K562 (cell line): ENCODE data around the gene RDH8. TPM values are rescaled to one million over a fixed set of nuclear protein-coding genes. Genes with fewer than 3 reads are reported as not detected.

Experiments
- ATAC-seq: fragments of 200-7000 bp; cut with Tn5 transposase; 3 replicates; pipeline ENCODE4 v1.9.1; 2020; ENCODE audit warnings: moderate library complexity
- BruUV-seq: library from RNA; stranded (reverse); fragments of 400-500 nt; replicated peaks from 2 replicates; lab custom pipeline; 2021; lab: Mats Ljungman, UMichigan
- CTCF ChIA-PET: fragments of 300-600 bp; formaldehyde crosslinking; extraction: SDS; loops from one replicate; lab custom pipeline; 2021; ENCODE audit warnings: low intra/inter-chr PET ratio; lab: Yijun Ruan, JAX
- POLR2A ChIA-PET: fragments of 300-600, 350-650 bp; sonication (Branson Sonifier 250); formaldehyde crosslinking; extraction: SDS; loops from one replicate; lab custom pipeline; 2021; ENCODE audit warnings: antibody characterized with exemption, inconsistent platforms; lab: Yijun Ruan, JAX
- DNase-seq, 4 experiments: peaks; one replicate each; pipeline versions ENCODE4 v3.0.0 to v3.0.0-alpha.2; 2011 to 2018; ENCODE audit warnings: low spot score in 3 of 4, mixed read lengths in 3 of 4; ENCODE audit errors: extremely low read depth in 1 of 4
- FAIRE-seq: peaks from 2 replicates; lab custom pipeline; 2011; peaks lifted over from hg19 to GRCh38; lab: Jason Lieb, UNC
- H2AFZ ChIP-seq: 2 replicates; pipeline ENCODE4 v1.6.0; 2011; ENCODE audit warnings: low read depth, low read length, control low read depth, inconsistent platforms
- H3K27ac ChIP-seq: fragments of 200-600 bp; 3 replicates; pipeline ENCODE4 v1.8.0; 2011; ENCODE audit warnings: low read depth, mild to moderate bottlenecking, control low read depth, inconsistent platforms, low read length, moderate library complexity, mixed read lengths; ENCODE audit errors: extremely low read depth
- H3K27me3 ChIP-seq, 2 experiments: fragments of 300-600 bp in 1 of 2; 2 replicates in 1 of 2; 3 replicates in 1 of 2; pipeline versions ENCODE4 v1.6.0 to v1.8.0; 2011; ENCODE audit warnings: inconsistent platforms in 2 of 2, low read length in 2 of 2, mild to moderate bottlenecking in 1 of 2, mixed read lengths in 1 of 2, moderate library complexity in 1 of 2; ENCODE audit not compliant: control insufficient read depth in 2 of 2, insufficient read depth in 2 of 2
- H3K36me3 ChIP-seq: fragments of 300-600 bp; 3 replicates; pipeline ENCODE4 v1.8.0; 2011; ENCODE audit warnings: mild to moderate bottlenecking, low read length, inconsistent platforms; ENCODE audit not compliant: control insufficient read depth, insufficient read depth
- H3K4me1 ChIP-seq, 2 experiments: fragments of 200-600 bp in 1 of 2; replicated peaks in 1 of 2; 2 replicates in 1 of 2; 3 replicates in 1 of 2; pipeline versions ENCODE4 v1.5.1 to v1.8.0; 2011; ENCODE audit warnings: inconsistent platforms in 2 of 2, low read length in 2 of 2, mild to moderate bottlenecking in 1 of 2, mixed read lengths in 1 of 2, moderate library complexity in 1 of 2; ENCODE audit not compliant: control insufficient read depth in 2 of 2, insufficient read depth in 2 of 2
- H3K4me2 ChIP-seq: 2 replicates; pipeline ENCODE4 v1.6.1; 2011; ENCODE audit warnings: low read length, control low read depth, inconsistent platforms, mixed read lengths; ENCODE audit not compliant: insufficient read depth
- H3K4me3 ChIP-seq: fragments of 200-600 bp; sonication (generic), shearing (Covaris generic); 2 replicates; pipeline ENCODE4 v1.5.1; 2016; ENCODE audit warnings: control low read depth, inconsistent platforms
- H3K79me2 ChIP-seq: fragments of 200-600 bp; 3 replicates; pipeline ENCODE4 v1.8.0; 2011; ENCODE audit warnings: low read length, inconsistent platforms; ENCODE audit not compliant: control insufficient read depth, insufficient read depth
- H3K9ac ChIP-seq, 2 experiments: 2 replicates each; pipeline versions ENCODE4 v1.6.0 to v1.6.1; 2011; ENCODE audit warnings: low read depth in 2 of 2, low read length in 2 of 2, control low read depth in 1 of 2, inconsistent platforms in 1 of 2, mild to moderate bottlenecking in 1 of 2, mixed read lengths in 1 of 2; ENCODE audit not compliant: insufficient read depth in 1 of 2
- H3K9me1 ChIP-seq: one replicate; pipeline ENCODE4 v1.6.0; 2011; ENCODE audit warnings: inconsistent platforms, mild to moderate bottlenecking, low read length, moderate library complexity; ENCODE audit not compliant: control insufficient read depth, insufficient read depth
- H3K9me3 ChIP-seq: replicated peaks from 2 replicates; pipeline ENCODE4 v1.5.1; 2011; ENCODE audit warnings: low read depth, low read length, inconsistent platforms; ENCODE audit not compliant: control insufficient read depth, insufficient read depth
- H4K20me1 ChIP-seq: replicated peaks from 2 replicates; pipeline ENCODE4 v1.6.1; 2011; ENCODE audit warnings: low read length, inconsistent platforms, mixed read lengths; ENCODE audit not compliant: control insufficient read depth, insufficient read depth
- ATF4 ChIP-seq: fragments of 450-650 bp; formaldehyde crosslinking; IDR thresholded peaks from 2 replicates; pipeline ENCODE4 v1.4.0; 2022; ENCODE audit warnings: mild to moderate bottlenecking, moderate library complexity
- CREB1 ChIP-seq, 2 experiments: sonication (generic) in 1 of 2; formaldehyde crosslinking in 1 of 2; IDR thresholded peaks; 2 replicates each; pipeline versions ENCODE4 v1.6.1 to v1.8.0; 2012 to 2022; ENCODE audit warnings: inconsistent platforms in 1 of 2, mild to moderate bottlenecking in 1 of 2, missing genetic modification reagents in 1 of 2, moderate library complexity in 1 of 2
- ELF4 ChIP-seq: fragments of 450-650 bp; formaldehyde crosslinking; IDR thresholded peaks from 2 replicates; pipeline ENCODE4 v1.4.0; 2022; ENCODE audit warnings: missing genetic modification characterization
- GATA2 ChIP-seq: sonication (generic); formaldehyde crosslinking; IDR thresholded peaks from 2 replicates; pipeline ENCODE4 v1.4.0; 2020; ENCODE audit warnings: mild to moderate bottlenecking, missing genetic modification reagents
- GTF2A2 ChIP-seq: IDR thresholded peaks from 2 replicates; pipeline ENCODE4 v1.6.1; 2016; ENCODE audit warnings: mild to moderate bottlenecking, missing genetic modification characterization, missing compliant biosample characterization
- MAFG ChIP-seq: fragments of 450-650 bp; conservative IDR thresholded peaks from 2 replicates; pipeline ENCODE4 v1.6.1; 2016; ENCODE audit warnings: missing genetic modification characterization, missing compliant biosample characterization
- MLLT1 ChIP-seq, 2 experiments: fragments of 450-650 bp; IDR thresholded peaks; 2 replicates each; pipeline ENCODE4 v1.6.1; 2016
- NR3C1 ChIP-seq: sonication (generic); formaldehyde crosslinking; IDR thresholded peaks from 2 replicates; pipeline ENCODE4 v1.8.1; 2022; ENCODE audit warnings: missing genetic modification reagents
- RBBP5 ChIP-seq: fragments of 200-600 bp; sonication (generic); IDR thresholded peaks from 2 replicates; pipeline ENCODE4 v1.6.1; 2012; ENCODE audit warnings: borderline replicate concordance, mild to moderate bottlenecking, low read length, control low read depth, inconsistent platforms; ENCODE audit not compliant: insufficient read depth, poor library complexity, severe bottlenecking
- SIN3A ChIP-seq, 2 experiments: fragments of 150-350 bp in 1 of 2; IDR thresholded peaks; 2 replicates each; pipeline ENCODE4 v1.6.1; 2011 to 2016; ENCODE audit warnings: borderline replicate concordance in 2 of 2, low read depth in 2 of 2, low read length in 2 of 2, mild to moderate bottlenecking in 2 of 2, moderate library complexity in 2 of 2; ENCODE audit not compliant: control insufficient read depth in 1 of 2
- SOX6 ChIP-seq: fragments of 450-650 bp; IDR thresholded peaks from 2 replicates; pipeline ENCODE4 v1.6.1; 2014; ENCODE audit warnings: mild to moderate bottlenecking
- TARDBP ChIP-seq: fragments of 450-650 bp; IDR thresholded peaks from 2 replicates; pipeline ENCODE4 v1.6.1; 2016
- ZNF717 ChIP-seq: fragments of 250-450 bp; sonication (Bioruptor Pico); IDR thresholded peaks from 2 replicates; pipeline ENCODE4 v1.5.0; 2021
- WGBS: fragments of 100-300 bp; shearing (Covaris generic); methylation state at CpG from one replicate; pipeline ENCODE4 v1.1.6; 2016; ENCODE audit warnings: low coverage, mixed read lengths; ENCODE audit not compliant: insufficient coverage; ENCODE audit errors: missing lambda C conversion rate; 5-methylcytosine and 5-hydroxymethylcytosine counted together
- in situ Hi-C: fragments of 300-500 bp; cut with MboI; formaldehyde crosslinking; loops from 4 replicates; pipeline ENCODE4 v1.15.0; 2018; ENCODE audit warnings: inconsistent platforms, mixed read lengths
- intact Hi-C: fragments of 100-400 bp; cut with micrococcal nuclease; formaldehyde crosslinking; loops from 2 replicates; pipeline ENCODE4 v1.14.2; 2022
- polyA plus RNA-seq, 8 experiments: library from polyadenylated mRNA; depleted of rRNA in 4 of 8; stranded (reverse) in 5 of 8; unstranded in 3 of 8; fragments of >200 nt; fragmentation: Nextera tagmentation in 2 of 8; fragmentation: Illumina TruSeq in 1 of 8; extraction: Ambion mirVana in 2 of 8; extraction: Trizol in 1 of 8; gene quantifications; 2 replicates each; pipeline versions ENCODE4 v1.2.1 to v1.2.3, GENCODE V29; 2011 to 2014; ENCODE audit warnings: inconsistent platforms in 1 of 8, missing spikeins in 1 of 8
- total RNA-seq, 7 experiments: library from RNA; depleted of rRNA in 6 of 7; stranded (reverse); fragments of >200 nt in 6 of 7; fragmentation: Illumina TruSeq in 2 of 7; extraction: Trizol in 2 of 7; gene quantifications; 2 replicates each; pipeline versions ENCODE4 v1.2.1 to v1.2.3, GENCODE V29; 2011 to 2021; ENCODE audit warnings: low replicate concordance in 1 of 7
- TF ChIP-seq, protein P1 (sequence below): IDR thresholded peaks from 2 replicates; pipeline ENCODE4 v1.6.1; 2011; ENCODE audit warnings: borderline replicate concordance, low read depth, mild to moderate bottlenecking, moderate library complexity, low read length; ENCODE audit not compliant: insufficient read depth, poor library complexity, severe bottlenecking
- TF ChIP-seq, protein P2 (sequence below): fragments of 450-650 bp; IDR thresholded peaks from 2 replicates; pipeline ENCODE4 v1.6.1; 2017; ENCODE audit warnings: mild to moderate bottlenecking, moderate library complexity

The RDH8 gene
- total and polyA plus RNA-seq, 9 of the 15 experiments (the other 6 are each of a cell fraction or from before 2014, with no cell fraction given), result not detected

DNA sequence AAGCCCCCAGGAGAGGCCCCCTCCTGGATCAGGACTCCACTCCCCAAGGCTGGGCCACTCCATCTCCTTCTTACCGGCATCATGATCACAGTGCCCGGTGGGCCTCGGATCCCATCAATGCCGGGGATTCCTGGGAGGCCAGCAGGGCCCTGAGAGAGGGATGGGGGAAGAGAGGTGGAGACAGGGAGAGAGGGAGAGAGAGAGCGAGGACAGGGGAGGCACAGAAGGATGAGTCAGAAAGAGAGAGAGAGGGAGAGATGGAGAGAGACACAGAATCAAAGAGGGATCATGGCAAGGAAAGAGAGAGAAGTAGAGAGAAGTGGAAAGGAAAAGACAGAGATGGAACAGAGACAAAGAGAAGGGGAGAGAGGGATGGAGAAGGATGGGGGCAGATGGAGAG lies 16.7 kb upstream of the RDH8 start:
- no TSS peak for BruUV-seq
- Histone ChIP-seq H3K27me3 (peaks cover 5 to 7% of the 10 kb centered on the region in 2 experiments; a peak in 3 of 5 replicates), H3K9me1 (no peaks in the 10 kb centered on the region), H4K20me1 (no peaks in the 10 kb centered on the region), H3K4me3 (no peak overlapping the region), H3K27ac (no peak overlapping the region), H2AFZ (no peak overlapping the region), H3K9ac (no peak overlapping the region), H3K36me3 (no peaks in the 10 kb centered on the region), H3K79me2 (no peaks in the 10 kb centered on the region), H3K4me2 (no peak overlapping the region), H3K9me3 (no peaks in the 10 kb centered on the region), H3K4me1 (no peaks in the 10 kb centered on the region)
- no peak for DNase-seq
- in situ Hi-C loops, result no loop called here
- POLR2A ChIA-PET, result no interaction called here
- TF ChIP-seq, protein P1, sequence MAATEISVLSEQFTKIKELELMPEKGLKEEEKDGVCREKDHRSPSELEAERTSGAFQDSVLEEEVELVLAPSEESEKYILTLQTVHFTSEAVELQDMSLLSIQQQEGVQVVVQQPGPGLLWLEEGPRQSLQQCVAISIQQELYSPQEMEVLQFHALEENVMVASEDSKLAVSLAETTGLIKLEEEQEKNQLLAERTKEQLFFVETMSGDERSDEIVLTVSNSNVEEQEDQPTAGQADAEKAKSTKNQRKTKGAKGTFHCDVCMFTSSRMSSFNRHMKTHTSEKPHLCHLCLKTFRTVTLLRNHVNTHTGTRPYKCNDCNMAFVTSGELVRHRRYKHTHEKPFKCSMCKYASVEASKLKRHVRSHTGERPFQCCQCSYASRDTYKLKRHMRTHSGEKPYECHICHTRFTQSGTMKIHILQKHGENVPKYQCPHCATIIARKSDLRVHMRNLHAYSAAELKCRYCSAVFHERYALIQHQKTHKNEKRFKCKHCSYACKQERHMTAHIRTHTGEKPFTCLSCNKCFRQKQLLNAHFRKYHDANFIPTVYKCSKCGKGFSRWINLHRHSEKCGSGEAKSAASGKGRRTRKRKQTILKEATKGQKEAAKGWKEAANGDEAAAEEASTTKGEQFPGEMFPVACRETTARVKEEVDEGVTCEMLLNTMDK, result no peak
- TF ChIP-seq GATA2 (CRISPR knock-in tag) (no peak), MAFG (no peak), RBBP5 (no peak), ATF4 (CRISPR knock-in tag) (no peak), GTF2A2 (tag) (no peak), SOX6 (no peak), NR3C1 (CRISPR knock-in tag) (no peak), MLLT1 (IDR thresholded peaks at IDR 0.05) (no peak), ELF4 (CRISPR knock-in tag) (no peak), TARDBP (no peak), CREB1 (IDR thresholded peaks at IDR 0.05) (no peak), CREB1 (CRISPR knock-in tag; IDR thresholded peaks at IDR 0.05) (no peak), SIN3A (IDR thresholded peaks at IDR 0.05; ENCODE audit: borderline replicate concordance in 2 of 2, control insufficient read depth in 1 of 2, low read depth in 2 of 2, low read length in 2 of 2) (no peak), ZNF717 (CRISPR knock-in tag) (no peak)
- TF ChIP-seq, protein P2, sequence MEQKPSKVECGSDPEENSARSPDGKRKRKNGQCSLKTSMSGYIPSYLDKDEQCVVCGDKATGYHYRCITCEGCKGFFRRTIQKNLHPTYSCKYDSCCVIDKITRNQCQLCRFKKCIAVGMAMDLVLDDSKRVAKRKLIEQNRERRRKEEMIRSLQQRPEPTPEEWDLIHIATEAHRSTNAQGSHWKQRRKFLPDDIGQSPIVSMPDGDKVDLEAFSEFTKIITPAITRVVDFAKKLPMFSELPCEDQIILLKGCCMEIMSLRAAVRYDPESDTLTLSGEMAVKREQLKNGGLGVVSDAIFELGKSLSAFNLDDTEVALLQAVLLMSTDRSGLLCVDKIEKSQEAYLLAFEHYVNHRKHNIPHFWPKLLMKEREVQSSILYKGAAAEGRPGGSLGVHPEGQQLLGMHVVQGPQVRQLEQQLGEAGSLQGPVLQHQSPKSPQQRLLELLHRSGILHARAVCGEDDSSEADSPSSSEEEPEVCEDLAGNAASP, result no peak
- intact Hi-C loops, result no loop called here
- no peak for ATAC-seq
- CTCF ChIA-PET, result no interaction called here
- 0% methylated on average over 4 of the region's 5 CpGs for WGBS
- FAIRE-seq, result no peak
